ENCODE data around the gene ART1.

The ART1 gene

GRCh38 chr11:3679077-3679476 is 34.1 kb downstream of the ART1 start:
- H3K4me3 ChIP-seq (ENCODE audit: low read length): no peak overlapping the region
- DNase-seq (ENCODE audit: low read depth): no peak
- TF ChIP-seq CTCF (conservative IDR thresholded peaks at IDR 0.05; ENCODE audit: low read depth, low read length): no peak

- DNase-seq (ENCODE audit: low read depth): no peak
- H3K4me3 ChIP-seq (ENCODE audit: low read length): no peak overlapping the region
- TF ChIP-seq CTCF (conservative IDR thresholded peaks at IDR 0.05; ENCODE audit: low read depth, low read length): no peak
Measured at GRCh38 chr11:3683039-3683438, 38.1 kb downstream of the ART1 start.

- no peak for TF ChIP-seq CTCF (conservative IDR thresholded peaks at IDR 0.05; ENCODE audit: low read depth, low read length)
- DNase-seq (ENCODE audit: low read depth): no peak
- no peak overlapping the region for H3K4me3 ChIP-seq (ENCODE audit: low read length)
Measured at GRCh38 chr11:3684129-3684818, 39.3 kb downstream of the ART1 start.

- no peak for DNase-seq (ENCODE audit: low read depth)
- no peak overlapping the region for H3K4me3 ChIP-seq (ENCODE audit: low read length)
- TF ChIP-seq CTCF (conservative IDR thresholded peaks at IDR 0.05; ENCODE audit: low read depth, low read length): no peak
Measured at GRCh38 chr11:3684819-3685172, 39.9 kb downstream of the ART1 start.

- TF ChIP-seq CTCF (conservative IDR thresholded peaks at IDR 0.05; ENCODE audit: low read depth, low read length): no peak
- H3K4me3 ChIP-seq (ENCODE audit: low read length): no peak overlapping the region
- DNase-seq (ENCODE audit: low read depth): no peak
Measured at GRCh38 chr11:3685923-3686322, 41.0 kb downstream of the ART1 start.

- no peak for DNase-seq (ENCODE audit: low read depth)
- TF ChIP-seq CTCF (conservative IDR thresholded peaks at IDR 0.05; ENCODE audit: low read depth, low read length): no peak
Measured at GRCh38 chr11:3686751-3687150, 41.8 kb downstream of the ART1 start.

GRCh38 chr11:3700410-3700809 is 55.5 kb downstream of the ART1 start:
- H3K4me3 ChIP-seq (ENCODE audit: low read length): no peak overlapping the region
- no peak for TF ChIP-seq CTCF (conservative IDR thresholded peaks at IDR 0.05; ENCODE audit: low read depth, low read length)
- no peak for DNase-seq (ENCODE audit: low read depth)

More at GRCh38 chr11:3686751-3687150, 41.8 kb downstream of the ART1 start:
- no peak overlapping the region for H3K4me3 ChIP-seq (ENCODE audit: low read length)
